ENCODE data around the gene CASZ1.

The CASZ1 gene

DNA sequence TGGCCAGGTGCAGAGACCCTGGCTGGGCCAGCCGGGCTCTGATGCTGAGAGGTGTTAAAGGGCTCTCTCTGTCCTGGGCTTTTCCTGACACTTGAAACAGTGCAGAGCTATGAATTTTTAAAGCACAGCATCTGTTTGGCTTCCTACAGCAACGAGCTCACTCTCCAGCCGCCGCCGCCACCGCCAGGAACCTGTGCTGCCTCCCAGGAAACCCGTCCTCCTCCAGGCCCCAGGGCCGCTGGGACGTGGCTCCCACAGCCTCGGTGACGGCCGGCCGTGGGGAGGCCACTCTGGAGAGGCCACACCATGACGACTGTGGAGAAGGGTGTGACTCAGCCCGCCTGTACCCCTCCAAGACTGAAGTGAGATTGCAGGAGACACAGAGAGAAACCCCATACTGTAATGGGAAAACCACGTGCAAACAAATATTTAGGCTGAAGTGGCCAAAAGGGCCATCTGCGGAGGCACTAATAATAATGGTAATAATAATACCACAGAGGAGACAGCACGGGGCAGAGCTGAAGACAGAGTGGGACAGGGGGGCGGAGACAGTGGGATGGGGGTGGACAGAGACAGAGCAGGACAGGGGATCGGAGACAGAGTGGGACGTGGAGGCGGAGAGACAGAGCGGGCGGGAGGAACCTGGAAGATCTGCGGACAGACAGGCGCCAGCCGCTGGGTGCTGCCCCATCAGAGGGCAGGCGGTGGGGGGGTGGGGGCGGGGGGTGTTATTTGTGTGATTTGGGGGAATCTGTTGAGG, 139.2 kb downstream of the CASZ1 start:
- Histone ChIP-seq H3K4me3 (ENCODE audit: low read depth, low read length) (no peak overlapping the region), H3K36me3 (replicated peaks) (no peaks in the 10 kb centered on the region), H3K27ac (no peak overlapping the region), H3K27me3 (replicated peaks) (no peaks in the 10 kb centered on the region)
- in situ Hi-C loops (cut with HindIII; ENCODE audit: low pct_ligation_motif_present, low sequenced_read_pairs), result no loop called here
- DNase-seq, result no peak
- no peak for TF ChIP-seq CTCF (IDR thresholded peaks at IDR 0.05; ENCODE audit: low read depth, low read length, missing control alignments)

GRCh38 chr1:10656431-10656830, 140.0 kb downstream of the CASZ1 start:
- DNase-seq, result no peak
- no peak for TF ChIP-seq CTCF (IDR thresholded peaks at IDR 0.05; ENCODE audit: low read depth, low read length, missing control alignments)
- H3K36me3 ChIP-seq (replicated peaks), result no peaks in the 10 kb centered on the region
- in situ Hi-C loops (cut with HindIII; ENCODE audit: low pct_ligation_motif_present, low sequenced_read_pairs), result no loop called here
- no peak overlapping the region for H3K27ac ChIP-seq
- H3K27me3 ChIP-seq (replicated peaks), result peaks cover under 1% of the 10 kb centered on the region
- no peak overlapping the region for H3K4me3 ChIP-seq (ENCODE audit: low read depth, low read length)

DNA sequence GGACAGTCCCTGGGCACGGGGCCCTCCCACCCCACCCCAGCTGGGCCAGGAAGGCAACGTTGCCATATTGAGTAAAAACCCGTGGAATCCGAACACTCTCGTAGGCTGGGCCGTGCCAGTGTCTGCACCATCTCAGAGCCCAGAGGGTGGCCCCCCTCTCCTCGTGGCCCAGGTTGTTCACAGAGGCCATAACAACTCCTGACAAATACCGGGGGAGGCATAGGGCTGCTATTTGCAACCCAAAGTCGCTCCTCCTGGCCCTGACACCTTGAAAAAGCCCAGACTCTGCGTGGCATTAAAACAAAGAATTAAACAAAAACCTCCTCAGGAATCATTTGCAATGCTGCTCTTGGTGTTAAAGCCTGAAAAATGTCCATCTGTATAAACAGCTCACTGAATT, 141.4 kb downstream of the CASZ1 start:
- in situ Hi-C loops (cut with HindIII; ENCODE audit: low pct_ligation_motif_present, low sequenced_read_pairs), result no loop called here
- Histone ChIP-seq H3K27ac (no peak overlapping the region), H3K36me3 (replicated peaks) (no peaks in the 10 kb centered on the region), H3K4me3 (ENCODE audit: low read depth, low read length) (no peak overlapping the region), H3K27me3 (replicated peaks) (peaks cover 2% of the 10 kb centered on the region)
- no peak for TF ChIP-seq CTCF (IDR thresholded peaks at IDR 0.05; ENCODE audit: low read depth, low read length, missing control alignments)
- DNase-seq, result no peak

- no peak for DNase-seq
- Histone ChIP-seq H3K27me3 (replicated peaks) (peaks cover 9% of the 10 kb centered on the region), H3K4me3 (ENCODE audit: low read depth, low read length) (no peak overlapping the region), H3K27ac (no peak overlapping the region), H3K36me3 (replicated peaks) (no peaks in the 10 kb centered on the region)
- in situ Hi-C loops (cut with HindIII; ENCODE audit: low pct_ligation_motif_present, low sequenced_read_pairs), result no loop called here
- TF ChIP-seq CTCF (IDR thresholded peaks at IDR 0.05; ENCODE audit: low read depth, low read length, missing control alignments), result no peak
Observed at GRCh38 chr1:10653370-10654125, 142.9 kb downstream of the CASZ1 start.

- in situ Hi-C loops (cut with HindIII; ENCODE audit: low pct_ligation_motif_present, low sequenced_read_pairs), result no loop called here
- H3K36me3 ChIP-seq (replicated peaks), result no peaks in the 10 kb centered on the region
- H3K27me3 ChIP-seq (replicated peaks), result peaks cover 9% of the 10 kb centered on the region
- H3K27ac ChIP-seq, result no peak overlapping the region
- TF ChIP-seq CTCF (IDR thresholded peaks at IDR 0.05; ENCODE audit: low read depth, low read length, missing control alignments), result no peak
- no peak overlapping the region for H3K4me3 ChIP-seq (ENCODE audit: low read depth, low read length)
- DNase-seq, result no peak
Observed at GRCh38 chr1:10652626-10653025, 143.8 kb downstream of the CASZ1 start.
